NCI-H2171 (cell line): Measurements from ENCODE around the gene GNAI2.

Source experiments
- DNase-seq: peaks from one replicate; lab custom pipeline; 2025; lab: John Stamatoyannopoulos, UW

The GNAI2 gene

DNA sequence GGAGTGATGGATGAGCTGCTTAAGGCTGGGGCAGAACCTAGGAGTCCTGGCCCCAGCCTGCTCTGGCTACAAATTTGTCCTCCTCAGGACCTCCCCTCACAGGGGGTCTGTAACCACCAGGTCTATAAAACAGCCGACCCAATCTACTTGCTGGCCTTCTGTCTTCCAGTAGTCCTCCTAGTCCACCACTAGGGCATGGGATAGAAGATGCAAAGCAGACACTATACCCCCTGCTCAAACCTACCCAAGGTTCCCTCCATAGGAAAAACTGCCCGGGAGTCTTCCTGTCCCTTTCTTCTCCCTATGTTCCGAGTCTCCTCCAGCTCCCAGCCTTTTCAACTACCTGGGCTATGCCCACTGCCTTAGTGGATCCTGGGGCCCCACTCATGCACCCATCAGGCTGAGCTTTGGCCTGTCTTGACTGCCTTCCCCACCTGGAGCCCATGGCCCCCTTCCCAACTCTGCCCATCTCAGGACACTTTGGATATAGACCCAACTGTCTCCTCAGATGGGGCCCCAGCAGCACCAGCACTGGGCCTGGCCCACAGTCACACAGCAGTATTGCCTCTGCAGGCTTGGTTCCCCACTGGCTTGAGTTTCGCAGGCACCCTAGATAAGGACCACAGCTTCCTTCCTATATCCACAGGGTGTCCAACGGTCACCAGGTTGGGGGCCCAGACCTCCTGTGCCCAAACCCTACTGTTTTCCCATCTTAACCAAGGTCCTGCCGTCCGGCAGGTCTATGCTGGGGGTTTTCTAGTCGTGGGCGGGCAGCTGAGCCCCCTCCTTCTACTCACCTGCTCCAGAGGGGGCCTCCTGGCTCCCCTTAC lies 62.1 kb downstream of the GNAI2 start:
- DNase-seq: no peak

DNA sequence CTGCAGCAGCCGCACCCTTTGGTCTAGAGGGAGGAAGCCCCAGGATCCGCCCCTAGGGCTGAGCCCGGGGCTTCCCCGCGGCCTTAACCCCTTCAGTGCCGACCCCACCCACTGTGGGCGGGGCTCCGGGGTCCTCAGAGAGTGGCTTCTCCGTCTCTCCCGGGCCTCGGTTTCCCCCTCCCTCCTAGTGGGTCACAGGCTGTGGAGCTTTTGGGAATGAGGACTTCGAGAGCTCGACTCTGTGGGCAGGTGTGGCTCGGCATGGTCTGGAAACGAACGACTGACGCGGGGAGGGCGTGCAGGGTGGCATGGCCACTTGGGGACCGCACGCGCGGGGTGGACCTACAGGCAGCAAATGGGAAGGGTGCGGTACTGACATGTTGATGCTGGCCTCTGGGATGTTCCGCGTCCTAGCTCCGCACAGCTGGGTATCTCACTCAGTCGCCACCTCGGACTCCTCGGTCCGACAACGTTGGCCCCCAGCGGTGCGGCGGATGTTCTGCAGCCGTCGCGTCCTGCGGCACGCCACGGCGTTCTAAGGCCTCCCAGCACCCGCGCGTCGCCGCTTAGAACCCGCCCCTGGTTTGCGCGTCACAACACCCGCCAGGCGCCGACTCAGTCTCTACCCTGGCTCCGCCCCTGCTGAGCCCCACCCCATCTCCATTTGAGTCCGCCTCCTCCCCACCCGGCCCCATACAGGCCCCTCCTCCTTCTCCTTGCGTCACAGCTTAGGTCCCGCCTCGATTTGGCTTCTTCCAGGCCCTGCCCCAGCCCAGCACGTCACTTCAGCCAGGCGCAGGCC lies 63.0 kb downstream of the GNAI2 start, which contains the start of the genes HYAL3 and NAA80:
HYAL3 (minus strand) TSS at position 570 of the 802 bp plus-strand sequence. CDS start 3,803 bp downstream, outside the sequence.
NAA80 (minus strand) TSS at position 570 of the 802 bp plus-strand sequence. CDS start 1,942 bp downstream, outside the sequence.
- DNase-seq: peak; percentile 93

DNA sequence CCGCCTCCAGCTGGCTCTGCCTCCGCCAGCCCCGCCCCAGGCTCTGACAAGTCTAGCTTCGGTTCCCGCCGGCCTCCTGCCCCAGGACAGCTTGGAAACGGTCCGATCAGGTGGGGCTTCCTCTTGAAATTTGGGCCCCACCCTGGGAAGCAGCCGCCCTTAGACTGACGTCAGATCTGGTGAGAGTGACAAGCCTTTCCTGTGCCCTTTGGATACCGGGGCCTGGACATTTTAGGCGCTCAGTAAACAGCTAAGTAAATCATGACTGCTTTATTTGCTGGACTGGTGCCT lies 63.6 kb downstream of the GNAI2 start:
- DNase-seq: no peak

DNA sequence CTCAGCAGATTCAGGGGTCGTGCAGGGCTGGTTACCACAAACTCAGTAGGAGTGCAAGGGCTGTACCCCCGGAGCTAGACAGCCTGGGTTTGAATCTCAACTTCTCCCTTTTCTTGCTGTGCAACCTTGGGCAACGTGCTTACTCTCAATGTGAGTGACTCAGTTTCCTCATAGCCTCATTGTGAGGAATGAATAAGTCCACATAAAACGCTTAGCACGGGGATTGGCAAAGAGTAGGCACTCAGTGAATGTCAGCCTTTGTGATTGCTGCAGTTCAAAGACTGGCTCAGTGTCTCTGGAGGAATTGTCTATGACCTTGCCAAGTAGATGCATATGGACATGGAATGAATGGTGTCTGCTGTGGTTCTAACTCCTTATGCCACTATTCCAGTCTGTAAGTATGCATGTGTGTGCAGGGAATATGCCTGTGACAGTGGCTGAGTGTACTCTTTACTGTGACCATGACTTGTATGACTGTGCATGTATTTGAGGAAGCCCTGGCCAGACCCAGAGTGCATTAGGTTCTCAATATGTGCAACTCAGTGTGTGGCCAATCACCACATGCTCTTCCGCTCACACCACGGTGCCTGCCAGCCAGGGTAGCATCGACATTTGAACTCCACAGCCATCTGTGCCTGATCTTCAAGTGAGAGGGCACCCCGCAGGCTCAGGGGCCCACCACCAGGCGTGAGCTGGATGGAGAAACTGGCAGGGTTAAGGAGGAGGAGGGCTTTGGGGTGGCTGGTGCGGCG lies 64.1 kb downstream of the GNAI2 start:
- DNase-seq: no peak

DNA sequence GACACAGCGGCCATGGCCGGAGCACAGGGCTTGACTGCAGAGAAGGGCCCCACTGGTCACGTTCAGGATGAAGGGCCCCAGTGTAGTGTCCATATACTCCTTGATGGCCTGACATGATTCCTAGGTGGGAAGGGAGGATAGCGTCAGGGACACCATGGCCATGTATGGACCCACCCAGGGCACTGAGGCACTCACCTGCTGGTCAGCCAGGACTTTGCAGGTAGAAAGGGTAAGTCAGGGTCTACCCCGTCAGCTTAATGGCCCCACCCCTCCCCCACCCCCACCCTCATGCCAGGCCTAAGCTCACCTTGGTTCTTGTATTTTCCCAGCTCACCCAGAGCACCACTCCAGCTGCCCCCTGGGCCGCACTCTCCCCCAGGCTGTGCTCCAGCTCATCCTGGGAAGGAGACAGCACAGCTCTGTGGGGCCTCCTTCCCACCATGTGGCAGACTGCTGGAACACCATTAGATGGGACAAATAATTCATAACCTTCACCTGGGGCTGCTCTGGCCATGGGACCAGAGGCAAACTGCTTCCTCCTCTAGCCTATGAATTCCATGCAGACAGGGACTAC lies 64.8 kb downstream of the GNAI2 start:
- DNase-seq: no peak

DNA sequence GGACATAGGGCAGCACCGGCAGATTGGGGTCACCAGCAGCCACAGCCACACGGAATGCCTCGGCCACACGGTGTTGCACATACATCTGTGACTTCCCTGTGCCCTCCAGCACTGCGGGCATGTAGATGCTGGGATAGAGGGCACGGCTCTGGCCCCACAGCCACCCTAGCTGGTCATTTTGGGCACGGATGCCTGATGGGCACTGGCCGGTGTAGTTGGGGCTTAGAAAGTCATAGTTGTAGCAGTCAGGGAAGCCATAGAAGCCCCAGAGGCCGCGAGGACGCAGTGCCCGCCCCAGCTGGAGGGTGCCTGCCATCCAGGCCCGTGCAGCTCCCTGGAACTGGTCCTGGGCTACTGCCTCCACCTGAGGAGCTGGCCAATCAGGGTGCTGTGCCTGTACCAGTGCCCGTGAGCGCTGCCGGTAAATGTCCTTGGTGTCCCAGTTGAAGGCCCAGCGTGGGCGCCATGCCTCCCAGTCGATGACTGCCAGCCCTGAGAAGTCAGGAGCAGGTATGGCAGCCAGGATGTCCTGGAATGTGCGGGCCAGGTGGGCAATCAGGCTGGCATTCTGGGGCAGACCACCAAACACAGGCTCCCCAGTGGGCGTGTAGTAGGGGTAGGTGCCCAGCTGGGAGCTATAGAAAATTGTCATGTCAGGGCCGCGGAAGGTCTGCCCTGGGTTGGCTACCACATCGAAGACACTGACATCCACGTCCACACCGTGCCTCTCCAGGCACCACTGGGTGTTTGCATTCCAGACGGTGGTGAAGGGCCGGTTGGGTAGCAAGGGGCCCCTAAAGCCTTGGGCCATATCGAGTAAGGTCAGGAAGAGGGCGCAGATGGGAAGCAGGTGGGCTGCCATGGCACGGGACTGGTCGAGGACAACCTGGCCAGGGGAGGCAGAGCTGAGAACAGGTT lies 66.3 kb downstream of the GNAI2 start:
- no peak for DNase-seq

DNA sequence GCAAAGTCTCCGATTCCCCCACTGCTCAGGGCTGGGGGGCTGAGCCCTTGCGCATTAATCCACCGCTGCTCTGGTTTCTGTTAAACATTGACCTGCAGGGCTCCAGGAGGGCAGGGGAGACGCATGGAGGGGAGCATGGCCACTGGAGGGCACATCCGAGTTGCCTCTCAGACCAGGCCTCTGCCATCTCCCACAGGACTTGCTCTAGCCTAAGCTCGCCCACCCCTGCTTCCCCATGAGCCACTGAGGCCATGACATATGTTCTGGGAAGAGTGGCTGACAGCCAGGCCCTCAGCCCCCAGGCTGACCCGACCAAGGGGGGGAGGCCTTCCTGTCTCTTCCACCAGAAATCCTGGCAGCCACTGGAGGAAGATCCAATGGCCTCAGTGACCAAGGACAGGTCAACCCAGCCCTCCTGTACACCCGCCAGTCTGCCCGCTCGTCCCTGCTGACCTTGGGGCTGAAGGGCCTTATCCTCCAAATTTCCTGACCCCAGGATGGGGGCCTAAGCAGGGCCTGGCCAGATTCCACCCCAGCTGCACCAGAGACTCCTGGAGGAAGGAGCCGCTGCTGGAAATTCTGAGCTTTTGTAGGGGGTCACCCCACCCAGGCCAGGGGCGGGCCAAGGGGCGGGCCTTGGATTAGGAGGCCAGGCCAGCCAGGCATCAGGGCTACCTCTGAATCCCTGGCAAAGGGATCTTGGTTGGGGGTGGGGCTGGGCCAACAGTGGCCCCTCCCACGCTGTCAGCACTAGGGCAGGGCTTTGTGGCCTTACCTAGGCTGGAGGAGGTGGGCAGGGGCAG lies 67.2 kb downstream of the GNAI2 start, which contains the start of gene HYAL1:
HYAL1 (minus strand) TSS at position 562 of the 803 bp plus-strand sequence. CDS start 618 bp downstream, outside the sequence.
- no peak for DNase-seq

DNA sequence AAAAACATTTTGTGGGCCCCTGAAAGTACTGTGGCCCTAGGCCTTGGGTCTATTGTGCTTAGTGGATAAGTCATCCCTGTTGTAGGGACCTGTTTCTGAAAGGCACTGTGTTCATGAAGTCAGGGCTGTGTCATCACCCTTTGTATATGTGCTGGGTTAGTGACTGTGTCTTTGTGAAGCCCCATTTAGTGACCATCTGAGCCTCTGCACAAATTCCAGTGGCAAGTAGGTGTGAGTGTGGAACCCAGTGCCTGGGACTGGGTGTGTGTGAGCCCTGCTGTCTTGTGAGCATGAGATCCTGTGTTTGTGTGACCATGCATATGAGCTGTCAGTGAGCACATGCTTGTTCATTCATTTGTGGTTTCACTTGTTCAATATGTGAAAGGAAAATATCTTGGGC lies 68.6 kb downstream of the GNAI2 start:
- no peak for DNase-seq
